Neuronal stem cell (in vitro differentiated cells): Measurements from ENCODE around the gene MEGF11.

Source experiments
- DNase-seq: peaks from one replicate; pipeline ENCODE4 v3.0.0-alpha.2; 2013; ENCODE audit warnings: low spot score
- H2AFZ ChIP-seq: one replicate; pipeline ENCODE4 v1.6.1; 2013; ENCODE audit warnings: mild to moderate bottlenecking, low read length, inconsistent platforms
- H2AK5ac ChIP-seq: 2 replicates; pipeline ENCODE4 v1.6.1; 2013; ENCODE audit warnings: low read depth, mild to moderate bottlenecking, inconsistent platforms, low read length, moderate library complexity, mixed read lengths
- H2BK120ac ChIP-seq: 2 replicates; pipeline ENCODE4 v1.6.1; 2013; ENCODE audit warnings: low read depth, mild to moderate bottlenecking, inconsistent platforms, low read length, moderate library complexity, mixed read lengths
- H2BK12ac ChIP-seq: one replicate; pipeline ENCODE4 v1.6.1; 2013; ENCODE audit warnings: low read length, inconsistent platforms
- H2BK15ac ChIP-seq: 2 replicates; pipeline ENCODE4 v1.6.1; 2013; ENCODE audit warnings: mild to moderate bottlenecking, low read length, inconsistent platforms, mixed read lengths
- H2BK5ac ChIP-seq: one replicate; pipeline ENCODE4 v1.6.1; 2013; ENCODE audit warnings: inconsistent platforms, mild to moderate bottlenecking, low read length, moderate library complexity
- H3K14ac ChIP-seq: one replicate; pipeline ENCODE4 v1.6.1; 2013; ENCODE audit warnings: low read length, inconsistent platforms
- H3K18ac ChIP-seq: 2 replicates; pipeline ENCODE4 v1.6.1; 2013; ENCODE audit warnings: low read length, inconsistent platforms
- H3K23ac ChIP-seq: 2 replicates; pipeline ENCODE4 v1.6.1; 2013; ENCODE audit warnings: low read depth, mild to moderate bottlenecking, mixed read lengths, low read length, inconsistent platforms; ENCODE audit not compliant: poor library complexity
- H3K27ac ChIP-seq: replicated peaks from 3 replicates; pipeline ENCODE4 v1.5.1; 2013; ENCODE audit warnings: low read length, inconsistent platforms
- H3K27me3 ChIP-seq, 3 experiments: 2 replicates each; pipeline ENCODE4 v1.6.1; 2013; ENCODE audit warnings: low read length in 3 of 3, mild to moderate bottlenecking in 2 of 3, inconsistent platforms in 1 of 3, low read depth in 1 of 3, mixed read lengths in 1 of 3, moderate library complexity in 1 of 3; ENCODE audit not compliant: control insufficient read depth in 3 of 3, insufficient read depth in 3 of 3
- H3K36me3 ChIP-seq, 2 donors: replicated peaks in 1 of 2; 2 replicates each; pipeline ENCODE4 v1.6.1; 2013; ENCODE audit warnings: low read length in 2 of 2; ENCODE audit not compliant: control insufficient read depth in 2 of 2, insufficient read depth in 2 of 2
- H3K4ac ChIP-seq: 2 replicates; pipeline ENCODE4 v1.6.1; 2013; ENCODE audit warnings: inconsistent platforms, mild to moderate bottlenecking, low read length, moderate library complexity
- H3K4me1 ChIP-seq, 2 donors: 1 replicate in 1 of 2; 2 replicates in 1 of 2; pipeline ENCODE4 v1.6.1; 2013; ENCODE audit warnings: low read length in 2 of 2, low read depth in 1 of 2; ENCODE audit not compliant: control insufficient read depth in 2 of 2, insufficient read depth in 1 of 2
- H3K4me2 ChIP-seq: one replicate; pipeline ENCODE4 v1.6.1; 2013; ENCODE audit warnings: mild to moderate bottlenecking, low read length, inconsistent platforms; ENCODE audit not compliant: insufficient read depth, poor library complexity, severe bottlenecking
- H3K4me3 ChIP-seq, 2 donors: 2 replicates each; pipeline ENCODE4 v1.5.1; 2013; ENCODE audit warnings: low read length in 2 of 2, mild to moderate bottlenecking in 2 of 2, inconsistent platforms in 1 of 2, moderate library complexity in 1 of 2
- H3K79me1 ChIP-seq: one replicate; pipeline ENCODE4 v1.6.1; 2013; ENCODE audit warnings: low read depth, mild to moderate bottlenecking, inconsistent platforms, low read length, moderate library complexity
- H3K9ac ChIP-seq: one replicate; pipeline ENCODE4 v1.6.1; 2013; ENCODE audit warnings: mild to moderate bottlenecking, low read depth, low read length, inconsistent platforms; ENCODE audit not compliant: poor library complexity
- H3K9me3 ChIP-seq, 2 donors: replicated peaks in 1 of 2; 2 replicates each; pipeline versions ENCODE3 to v1.6.1; 2013; ENCODE audit warnings: low read length in 2 of 2, mild to moderate bottlenecking in 2 of 2, inconsistent platforms in 1 of 2, low read depth in 1 of 2, mixed read lengths in 1 of 2, moderate library complexity in 1 of 2; ENCODE audit not compliant: control insufficient read depth in 2 of 2, insufficient read depth in 1 of 2
- H4K8ac ChIP-seq: one replicate; pipeline ENCODE4 v1.6.1; 2013; ENCODE audit warnings: low read depth, mild to moderate bottlenecking, inconsistent platforms, low read length, moderate library complexity
- H4K91ac ChIP-seq: one replicate; pipeline ENCODE4 v1.6.1; 2013; ENCODE audit warnings: low read length, low read depth, mild to moderate bottlenecking, inconsistent platforms; ENCODE audit not compliant: poor library complexity
- WGBS, 2 donors: extraction: QIAGEN DNeasy Blood & Tissue Kit; methylation state at CpG; one replicate each; pipeline ENCODE4 v1.1.7; 2013; ENCODE audit warnings: missing lambda C conversion rate in 2 of 2, mixed read lengths in 1 of 2; ENCODE audit not compliant: insufficient read length in 2 of 2, insufficient replicate concordance in 1 of 2; ENCODE audit errors: extremely low coverage in 2 of 2; 5-methylcytosine and 5-hydroxymethylcytosine counted together

Gene MEGF11

GRCh38 chr15:65985387-65985786, 268.2 kb downstream of the MEGF11 start:
- H3K23ac ChIP-seq = no peak overlapping the region
- H3K27me3 ChIP-seq = peaks cover 0 to 53% (median 3%) of the 10 kb centered on the region in 3 experiments
- no peaks in the 10 kb centered on the region for H3K79me1 ChIP-seq
- H3K4me2 ChIP-seq = no peak overlapping the region
- H3K27ac ChIP-seq = no peak overlapping the region
- no peak overlapping the region for H3K4ac ChIP-seq
- no peak overlapping the region for H2BK15ac ChIP-seq
- H4K8ac ChIP-seq = no peak overlapping the region
- H3K36me3 ChIP-seq = no peaks in the 10 kb centered on the region
- no peaks in the 10 kb centered on the region for H3K9me3 ChIP-seq
- no peak overlapping the region for H3K4me3 ChIP-seq
- H2BK120ac ChIP-seq = no peak overlapping the region
- H3K9ac ChIP-seq = no peak overlapping the region
- no peak overlapping the region for H2BK5ac ChIP-seq
- H2BK12ac ChIP-seq = no peak overlapping the region
- H3K4me1 ChIP-seq = peaks cover 0 to 11% of the 10 kb centered on the region in 2 donors
- DNase-seq = no peak
- H2AK5ac ChIP-seq = no peak overlapping the region
- no peak overlapping the region for H2AFZ ChIP-seq
- no peak overlapping the region for H3K18ac ChIP-seq
- WGBS, 2 donors = no CpG with 5 or more reads among the region's 5 CpGs
- H3K14ac ChIP-seq = no peak overlapping the region
- no peak overlapping the region for H4K91ac ChIP-seq

GRCh38 chr15:65982627-65983322, 270.8 kb downstream of the MEGF11 start:
- Histone ChIP-seq H3K9me3 (no peaks in the 10 kb centered on the region), H3K4me1 (peaks cover 0 to 11% of the 10 kb centered on the region in 2 donors), H2AK5ac (no peak overlapping the region), H3K14ac (no peak overlapping the region), H3K9ac (no peak overlapping the region), H3K4me2 (peak overlapping the region; percentile 84), H4K8ac (no peak overlapping the region), H2BK15ac (peak overlapping the region; percentile 31), H2AFZ (peak overlapping the region; percentile 77), H3K23ac (no peak overlapping the region), H3K18ac (no peak overlapping the region), H3K27me3 (peaks cover 0 to 74% (median 3%) of the 10 kb centered on the region in 3 experiments), H2BK5ac (no peak overlapping the region), H3K36me3 (no peaks in the 10 kb centered on the region), H3K27ac (no peak overlapping the region), H3K4me3 (peak overlapping the region in 1 of 2 donors; percentile 82), H4K91ac (no peak overlapping the region), H3K79me1 (no peaks in the 10 kb centered on the region), H2BK120ac (no peak overlapping the region), H3K4ac (no peak overlapping the region), H2BK12ac (no peak overlapping the region)
- no CpG with 5 or more reads among the region's 9 CpGs for WGBS, 2 donors
- no peak for DNase-seq

GRCh38 chr15:65981837-65982626, 271.5 kb downstream of the MEGF11 start:
- peak overlapping the region; percentile 26 to 82 for H3K4me3 ChIP-seq
- peak; percentile 44 for DNase-seq
- no peak overlapping the region for H3K14ac ChIP-seq
- H3K23ac ChIP-seq = no peak overlapping the region
- no peak overlapping the region for H4K8ac ChIP-seq
- no peak overlapping the region for H3K9ac ChIP-seq
- H3K9me3 ChIP-seq = no peaks in the 10 kb centered on the region
- no peaks in the 10 kb centered on the region for H3K36me3 ChIP-seq
- no peak overlapping the region for H2BK5ac ChIP-seq
- H2AK5ac ChIP-seq = no peak overlapping the region
- peak overlapping the region; percentile 84 for H3K4me2 ChIP-seq
- H3K4me1 ChIP-seq = peaks cover 0 to 11% of the 10 kb centered on the region in 2 donors
- no peak overlapping the region for H4K91ac ChIP-seq
- peak overlapping the region; percentile 31 for H2BK15ac ChIP-seq
- WGBS, 2 donors = no CpG with 5 or more reads among the region's 42 CpGs
- H3K27me3 ChIP-seq = peaks cover 0 to 74% (median 3%) of the 10 kb centered on the region in 3 experiments
- H2BK12ac ChIP-seq = no peak overlapping the region
- no peak overlapping the region for H3K4ac ChIP-seq
- H3K27ac ChIP-seq = no peak overlapping the region
- H2BK120ac ChIP-seq = no peak overlapping the region
- peak overlapping the region; percentile 77 for H2AFZ ChIP-seq
- peak overlapping the region; percentile 84 for H3K18ac ChIP-seq
- H3K79me1 ChIP-seq = no peaks in the 10 kb centered on the region

GRCh38 chr15:65980824-65981456, 272.6 kb downstream of the MEGF11 start:
- WGBS, 2 donors = no CpG with 5 or more reads among the region's 5 CpGs
- peaks cover 0 to 65% (median 3%) of the 10 kb centered on the region in 3 experiments for H3K27me3 ChIP-seq

More at GRCh38 chr15:65980824-65981456, 272.6 kb downstream of the MEGF11 start:
- H3K4ac ChIP-seq = no peak overlapping the region
- no peak overlapping the region for H2AFZ ChIP-seq
- no peak overlapping the region for H3K4me2 ChIP-seq
- no peak overlapping the region for H4K8ac ChIP-seq
- no peak overlapping the region for H3K27ac ChIP-seq
- H4K91ac ChIP-seq = no peak overlapping the region
- H3K9me3 ChIP-seq = no peaks in the 10 kb centered on the region
- H3K14ac ChIP-seq = no peak overlapping the region
- H3K23ac ChIP-seq = no peak overlapping the region
- H3K18ac ChIP-seq = peak overlapping the region; percentile 68
- no peaks in the 10 kb centered on the region for H3K36me3 ChIP-seq
- no peak overlapping the region for H2BK5ac ChIP-seq
- no peak overlapping the region for H2BK15ac ChIP-seq
- H3K4me3 ChIP-seq = no peak overlapping the region
- H3K79me1 ChIP-seq = no peaks in the 10 kb centered on the region
- peak overlapping the region; percentile 43 for H2AK5ac ChIP-seq
- H3K4me1 ChIP-seq = peaks cover 0 to 9% of the 10 kb centered on the region in 2 donors
- H2BK120ac ChIP-seq = no peak overlapping the region
- H2BK12ac ChIP-seq = no peak overlapping the region
- peak; percentile 51 for DNase-seq
- H3K9ac ChIP-seq = no peak overlapping the region
